Trophoblast cell (in vitro differentiated cells and primary cell): ENCODE results near the gene ACSL5.
A peak's percentile ranks its signal among the peaks of the same experiment; 100 is the strongest.

Experiments used
- DNase-seq, 2 donors: peaks; one replicate each; pipeline ENCODE4 v3.0.0-alpha.2; 2016
- H2AFZ ChIP-seq: 2 replicates; pipeline ENCODE4 v1.6.1; 2013; ENCODE audit warnings: low read length, moderate library complexity, mild to moderate bottlenecking; ENCODE audit not compliant: insufficient read depth, poor library complexity
- H2AK5ac ChIP-seq: 2 replicates; pipeline ENCODE4 v1.6.1; 2013; ENCODE audit warnings: mild to moderate bottlenecking, low read length
- H2BK120ac ChIP-seq: 2 replicates; pipeline ENCODE4 v1.6.1; 2013; ENCODE audit warnings: low read length, mild to moderate bottlenecking, moderate library complexity; ENCODE audit not compliant: insufficient read depth, poor library complexity
- H2BK12ac ChIP-seq: 2 replicates; pipeline ENCODE4 v1.6.1; 2013; ENCODE audit warnings: mild to moderate bottlenecking, low read length, moderate library complexity
- H2BK5ac ChIP-seq: 2 replicates; pipeline ENCODE4 v1.6.1; 2013; ENCODE audit warnings: low read length, low read depth, moderate library complexity, mild to moderate bottlenecking; ENCODE audit not compliant: poor library complexity
- H3K14ac ChIP-seq: 2 replicates; pipeline ENCODE4 v1.6.1; 2013; ENCODE audit warnings: mild to moderate bottlenecking, low read length
- H3K18ac ChIP-seq: 2 replicates; pipeline ENCODE4 v1.6.1; 2013; ENCODE audit warnings: mild to moderate bottlenecking, low read length
- H3K23ac ChIP-seq: 2 replicates; pipeline ENCODE4 v1.6.1; 2013; ENCODE audit warnings: low read length
- H3K27ac ChIP-seq: 2 replicates; pipeline ENCODE4 v1.5.1; 2013; ENCODE audit warnings: low read depth, mild to moderate bottlenecking, inconsistent platforms, low read length, moderate library complexity
- H3K27me3 ChIP-seq: 2 replicates; pipeline ENCODE4 v1.6.1; 2013; ENCODE audit warnings: inconsistent platforms, mild to moderate bottlenecking, low read length, moderate library complexity; ENCODE audit not compliant: insufficient read depth
- H3K36me3 ChIP-seq, 2 experiments: 1 replicate in 1 of 2; 2 replicates in 1 of 2; pipeline ENCODE4 v1.6.1; 2013; ENCODE audit warnings: low read length in 2 of 2, mild to moderate bottlenecking in 2 of 2, moderate library complexity in 1 of 2; ENCODE audit not compliant: insufficient read depth in 2 of 2, control insufficient read depth in 1 of 2
- H3K4ac ChIP-seq: 2 replicates; pipeline ENCODE4 v1.6.1; 2013; ENCODE audit warnings: low read depth, mild to moderate bottlenecking, low read length, moderate library complexity
- H3K4me1 ChIP-seq, 2 experiments: 1 replicate in 1 of 2; 2 replicates in 1 of 2; pipeline ENCODE4 v1.6.1; 2013; ENCODE audit warnings: low read length in 2 of 2, mild to moderate bottlenecking in 2 of 2, moderate library complexity in 1 of 2; ENCODE audit not compliant: insufficient read depth in 2 of 2, control insufficient read depth in 1 of 2
- H3K4me2 ChIP-seq: 2 replicates; pipeline ENCODE4 v1.6.1; 2013; ENCODE audit warnings: inconsistent platforms, mild to moderate bottlenecking, low read length, moderate library complexity
- H3K4me3 ChIP-seq: 2 replicates; pipeline ENCODE4 v1.5.1; 2013; ENCODE audit warnings: mild to moderate bottlenecking, low read depth, low read length, inconsistent platforms
- H3K79me1 ChIP-seq: one replicate; pipeline ENCODE4 v1.6.1; 2013; ENCODE audit warnings: low read length
- H3K79me2 ChIP-seq: 2 replicates; pipeline ENCODE4 v1.6.1; 2013; ENCODE audit warnings: low read length, mild to moderate bottlenecking; ENCODE audit not compliant: control insufficient read depth, insufficient read depth, poor library complexity
- H3K9ac ChIP-seq: 2 replicates; pipeline ENCODE4 v1.6.1; 2013; ENCODE audit warnings: mild to moderate bottlenecking, low read length
- H3K9me3 ChIP-seq: 2 replicates; pipeline ENCODE4 v1.6.1; 2013; ENCODE audit warnings: low read depth, mild to moderate bottlenecking, control low read depth, inconsistent platforms, low read length; ENCODE audit not compliant: insufficient read depth
- H4K12ac ChIP-seq: 2 replicates; pipeline ENCODE4 v1.6.1; 2013; ENCODE audit warnings: low read depth, mild to moderate bottlenecking, low read length, moderate library complexity
- H4K8ac ChIP-seq: 2 replicates; pipeline ENCODE4 v1.6.1; 2013; ENCODE audit warnings: low read depth, mild to moderate bottlenecking, low read length, moderate library complexity
- H4K91ac ChIP-seq: one replicate; pipeline ENCODE4 v1.6.1; 2013; ENCODE audit warnings: low read depth, mild to moderate bottlenecking, low read length, moderate library complexity
- WGBS: extraction: QIAGEN DNeasy Blood & Tissue Kit; methylation state at CpG from one replicate; pipeline ENCODE4 v1.1.7; 2013; ENCODE audit warnings: missing lambda C conversion rate; ENCODE audit not compliant: insufficient read length, insufficient coverage; ENCODE audit errors: extremely low coverage; 5-methylcytosine and 5-hydroxymethylcytosine counted together

ACSL5 gene

DNA sequence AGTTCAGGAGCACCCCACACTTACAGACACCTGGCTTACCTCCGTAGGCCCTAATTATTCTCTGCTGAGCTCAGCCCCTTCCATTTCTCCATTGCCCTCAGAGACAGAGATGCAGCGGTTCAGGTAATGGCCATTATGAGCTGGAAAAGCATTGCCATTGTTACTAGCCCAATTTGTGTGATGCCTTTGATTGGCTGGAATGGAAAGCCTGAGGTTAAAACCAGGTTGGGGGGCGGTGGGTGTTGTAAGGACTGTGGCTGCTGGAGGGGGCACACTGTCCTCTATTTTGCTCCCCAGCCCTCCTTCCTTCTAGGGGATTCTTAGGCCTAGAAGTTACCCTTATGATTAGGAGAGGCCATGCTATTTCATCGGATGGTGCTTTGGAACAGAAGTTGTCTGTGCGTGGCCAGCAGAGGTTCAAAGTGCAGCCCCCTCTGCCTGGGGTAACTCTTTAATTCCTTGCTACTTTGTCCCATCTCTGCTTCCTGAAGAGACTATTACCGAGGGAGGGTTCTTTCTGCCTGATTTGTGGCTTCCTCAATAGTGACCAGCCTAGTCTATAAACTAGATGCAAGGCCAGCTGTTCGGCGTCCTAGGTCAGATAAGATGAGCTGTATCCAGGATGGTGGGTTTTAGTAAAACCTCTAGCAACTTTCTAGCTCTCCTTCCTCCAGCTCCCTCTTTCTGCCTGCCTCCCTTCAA is 14.2 kb upstream of the ACSL5 start:
- Histone ChIP-seq H3K23ac (no peak overlapping the region), H2BK12ac (peak overlapping the region; percentile 11), H2AK5ac (no peak overlapping the region), H3K36me3 (no peaks in the 10 kb centered on the region), H3K4me1 (peaks cover 11 to 15% of the 10 kb centered on the region in 2 experiments), H3K27ac (no peak overlapping the region), H2BK120ac (no peak overlapping the region), H4K12ac (no peak overlapping the region), H2BK5ac (no peak overlapping the region), H3K79me2 (no peaks in the 10 kb centered on the region), H3K18ac (no peak overlapping the region), H2AFZ (no peak overlapping the region), H3K4me2 (no peak overlapping the region), H3K14ac (no peak overlapping the region), H3K4ac (no peak overlapping the region), H3K4me3 (no peak overlapping the region), H3K27me3 (no peaks in the 10 kb centered on the region), H4K8ac (no peak overlapping the region), H4K91ac (no peak overlapping the region), H3K9ac (no peak overlapping the region), H3K79me1 (peaks cover 2% of the 10 kb centered on the region), H3K9me3 (no peaks in the 10 kb centered on the region)
- no CpG with 5 or more reads among the region's 8 CpGs for WGBS
- DNase-seq, result no peak

DNA sequence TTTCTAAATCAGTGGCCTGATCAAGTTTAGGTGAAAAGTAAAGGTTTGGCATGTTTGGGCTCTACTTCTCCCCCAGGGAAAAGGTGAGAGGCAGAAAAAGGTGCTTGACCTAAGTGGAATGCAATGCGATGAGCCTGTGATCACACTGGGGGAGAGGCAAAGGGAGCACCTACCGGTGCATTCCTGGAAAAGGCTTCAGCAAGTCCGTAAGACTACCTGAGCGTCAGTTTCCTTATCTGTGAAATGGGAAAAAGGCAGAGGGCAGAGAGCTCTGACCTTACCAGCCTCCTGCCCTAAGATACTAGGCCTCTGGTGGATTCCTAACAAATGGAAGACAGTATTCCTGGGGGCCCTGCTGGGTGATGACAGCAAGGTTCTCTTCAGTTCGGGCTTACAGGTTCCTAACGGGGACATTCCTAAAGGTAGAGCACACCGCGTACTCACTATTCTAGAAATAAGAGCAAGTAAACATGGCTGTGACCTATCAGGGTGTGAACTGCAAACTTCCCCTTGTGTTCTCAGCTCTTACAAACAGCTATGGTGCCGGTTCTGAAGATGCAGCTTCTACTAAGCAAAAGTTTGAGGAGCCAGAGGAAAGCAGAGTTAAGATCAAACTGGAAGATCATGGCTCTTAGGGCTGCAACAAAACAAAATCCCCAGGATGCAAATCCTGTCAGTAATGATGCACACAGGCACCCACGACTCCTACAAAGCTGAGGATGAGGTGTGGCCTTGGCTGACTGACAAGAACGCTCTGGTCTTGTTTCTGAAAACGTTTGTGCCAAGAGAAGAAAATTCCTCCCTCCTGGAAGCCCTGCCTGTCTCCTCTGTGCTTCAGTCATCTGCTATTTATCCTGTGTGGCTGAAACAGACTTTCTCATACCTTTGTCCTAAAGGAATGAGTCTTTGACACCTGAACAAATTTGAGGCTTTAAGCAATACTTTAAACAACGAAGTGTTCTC is 13.3 kb upstream of the ACSL5 start:
- Histone ChIP-seq H3K27me3 (no peaks in the 10 kb centered on the region), H3K27ac (no peak overlapping the region), H4K12ac (no peak overlapping the region), H3K9ac (no peak overlapping the region), H3K4me3 (no peak overlapping the region), H2BK5ac (no peak overlapping the region), H3K4me1 (peaks cover 11 to 15% of the 10 kb centered on the region in 2 experiments), H3K9me3 (no peaks in the 10 kb centered on the region), H3K4ac (no peak overlapping the region), H3K79me2 (no peaks in the 10 kb centered on the region), H4K91ac (no peak overlapping the region), H3K14ac (no peak overlapping the region), H3K36me3 (no peaks in the 10 kb centered on the region), H3K4me2 (no peak overlapping the region), H3K79me1 (peaks cover 2% of the 10 kb centered on the region), H3K18ac (no peak overlapping the region), H2BK120ac (no peak overlapping the region), H3K23ac (no peak overlapping the region), H2AK5ac (no peak overlapping the region), H2AFZ (no peak overlapping the region), H2BK12ac (no peak overlapping the region), H4K8ac (no peak overlapping the region)
- peak; percentile 72 to 82 for DNase-seq
- WGBS, result no CpG with 5 or more reads among the region's 13 CpGs

DNA sequence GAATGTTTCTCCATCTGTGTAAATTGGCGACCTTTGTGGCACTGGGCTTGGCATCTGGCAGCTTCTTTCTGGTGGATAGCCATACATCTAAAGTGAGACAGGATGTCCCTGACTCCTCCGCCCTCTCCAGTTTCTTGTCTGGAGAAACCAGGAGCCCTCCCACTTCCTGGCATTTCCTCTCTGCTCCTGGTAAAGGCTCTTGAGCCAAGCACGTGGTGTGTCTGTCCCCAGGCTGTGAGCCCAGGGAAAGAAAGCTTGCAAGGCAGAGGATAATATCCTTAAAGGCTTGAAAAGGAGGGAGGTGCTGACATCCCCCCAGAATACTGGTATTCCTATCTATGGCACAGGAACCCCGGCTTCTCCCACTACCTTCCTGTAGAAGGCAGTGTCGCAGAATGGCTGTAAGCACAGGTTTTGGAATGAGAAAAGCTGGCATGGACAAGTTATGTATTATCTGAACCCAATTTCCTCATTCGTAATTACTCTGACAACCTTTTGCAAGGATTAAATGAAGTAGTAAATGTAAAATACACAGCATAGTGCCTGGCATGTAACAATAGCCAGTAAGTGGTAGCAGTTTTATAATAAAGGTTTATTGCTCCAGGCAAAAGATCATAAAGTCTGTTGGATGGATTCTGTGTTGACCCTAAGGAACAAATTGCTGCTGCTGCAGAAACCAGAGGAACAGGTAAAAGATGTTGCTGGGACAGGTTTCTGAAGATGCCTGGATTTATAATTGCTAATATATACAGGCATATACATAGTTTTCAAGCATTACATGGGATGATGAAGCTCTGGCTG is 11.8 kb upstream of the ACSL5 start:
- no peak overlapping the region for H3K23ac ChIP-seq

DNA sequence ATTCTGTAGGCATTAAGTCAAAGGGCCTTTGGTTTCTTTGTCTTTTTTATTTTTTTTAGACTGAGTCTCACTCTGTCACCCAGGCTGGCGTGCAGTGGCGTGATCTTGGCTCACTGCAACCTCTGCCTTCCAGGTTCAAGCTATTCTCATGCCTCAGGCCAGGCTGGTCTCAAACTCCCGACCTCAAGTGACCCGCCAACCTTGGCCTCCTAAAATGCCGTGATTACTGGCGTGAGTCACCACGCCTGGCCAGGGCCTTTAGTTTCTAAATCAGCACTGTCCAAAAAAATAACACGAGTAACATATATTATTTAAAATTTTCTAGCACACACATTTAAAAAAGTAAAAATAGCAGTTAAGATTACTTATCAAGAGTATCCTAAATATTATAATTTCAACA is 11.1 kb upstream of the ACSL5 start:
- H3K4ac ChIP-seq, result no peak overlapping the region
- no CpG with 5 or more reads among the region's 8 CpGs for WGBS

More for the DNA sequence above, 11.8 kb upstream of the ACSL5 start:
- Histone ChIP-seq H3K4me3 (no peak overlapping the region), H4K12ac (no peak overlapping the region), H4K91ac (no peak overlapping the region), H3K9ac (no peak overlapping the region), H3K36me3 (no peaks in the 10 kb centered on the region), H2BK5ac (no peak overlapping the region), H4K8ac (no peak overlapping the region), H2BK120ac (peak overlapping the region; percentile 46), H3K4me1 (peaks cover 11 to 15% of the 10 kb centered on the region in 2 experiments), H3K9me3 (no peaks in the 10 kb centered on the region), H3K4me2 (no peak overlapping the region), H3K79me2 (no peaks in the 10 kb centered on the region), H2AFZ (no peak overlapping the region), H3K79me1 (peaks cover 2% of the 10 kb centered on the region), H3K27me3 (no peaks in the 10 kb centered on the region), H2BK12ac (no peak overlapping the region), H3K18ac (no peak overlapping the region), H3K27ac (no peak overlapping the region), H3K14ac (no peak overlapping the region), H2AK5ac (no peak overlapping the region), H3K4ac (no peak overlapping the region)
- no CpG with 5 or more reads among the region's 6 CpGs for WGBS
- DNase-seq, result peak; percentile 61 to 62

More for the DNA sequence above, 11.1 kb upstream of the ACSL5 start:
- Histone ChIP-seq H4K91ac (no peak overlapping the region), H3K14ac (no peak overlapping the region), H2BK120ac (no peak overlapping the region), H3K79me1 (peaks cover 2% of the 10 kb centered on the region), H3K4me1 (peaks cover 11 to 15% of the 10 kb centered on the region in 2 experiments), H3K18ac (no peak overlapping the region), H3K36me3 (no peaks in the 10 kb centered on the region), H3K27ac (no peak overlapping the region), H2AK5ac (no peak overlapping the region), H3K9me3 (no peaks in the 10 kb centered on the region), H2BK5ac (no peak overlapping the region), H3K79me2 (no peaks in the 10 kb centered on the region), H3K9ac (no peak overlapping the region), H4K12ac (no peak overlapping the region), H2AFZ (no peak overlapping the region), H4K8ac (no peak overlapping the region), H3K23ac (no peak overlapping the region), H3K4me2 (no peak overlapping the region), H2BK12ac (no peak overlapping the region), H3K4me3 (no peak overlapping the region), H3K27me3 (no peaks in the 10 kb centered on the region)
- DNase-seq, result peak; percentile 86 to 87
